AG04449 (cell line): ENCODE results near the gene MKLN1.
A peak's percentile ranks its signal among the peaks of the same experiment; 100 is the strongest.

Experiments used
- CTCF ChIA-PET: fragments of 350-600 bp; formaldehyde crosslinking; extraction: SDS; loops from one replicate; lab custom pipeline; 2021; ENCODE audit warnings: antibody characterized with exemption; lab: Yijun Ruan, JAX
- POLR2A ChIA-PET: fragments of 400-600, 350-600 bp; formaldehyde crosslinking; extraction: SDS; loops from one replicate; lab custom pipeline; 2020; ENCODE audit warnings: antibody characterized with exemption, inconsistent platforms; lab: Yijun Ruan, JAX
- DNase-seq: peaks from one replicate; pipeline ENCODE4 v3.0.0-alpha.2; 2010; ENCODE audit warnings: low read depth, low spot score
- H3K4me3 ChIP-seq: 2 replicates; pipeline ENCODE4 v1.5.1; 2011; ENCODE audit warnings: low read depth, mild to moderate bottlenecking, control low read depth, low read length
- TF ChIP-seq, protein P1 (sequence below): IDR thresholded peaks from one replicate; pipeline ENCODE4 v1.5.1; 2011; ENCODE audit warnings: mild to moderate bottlenecking, moderate library complexity, low read length, control low read depth, inconsistent platforms; ENCODE audit not compliant: insufficient read depth; ENCODE audit errors: missing control alignments

Gene MKLN1

DNA sequence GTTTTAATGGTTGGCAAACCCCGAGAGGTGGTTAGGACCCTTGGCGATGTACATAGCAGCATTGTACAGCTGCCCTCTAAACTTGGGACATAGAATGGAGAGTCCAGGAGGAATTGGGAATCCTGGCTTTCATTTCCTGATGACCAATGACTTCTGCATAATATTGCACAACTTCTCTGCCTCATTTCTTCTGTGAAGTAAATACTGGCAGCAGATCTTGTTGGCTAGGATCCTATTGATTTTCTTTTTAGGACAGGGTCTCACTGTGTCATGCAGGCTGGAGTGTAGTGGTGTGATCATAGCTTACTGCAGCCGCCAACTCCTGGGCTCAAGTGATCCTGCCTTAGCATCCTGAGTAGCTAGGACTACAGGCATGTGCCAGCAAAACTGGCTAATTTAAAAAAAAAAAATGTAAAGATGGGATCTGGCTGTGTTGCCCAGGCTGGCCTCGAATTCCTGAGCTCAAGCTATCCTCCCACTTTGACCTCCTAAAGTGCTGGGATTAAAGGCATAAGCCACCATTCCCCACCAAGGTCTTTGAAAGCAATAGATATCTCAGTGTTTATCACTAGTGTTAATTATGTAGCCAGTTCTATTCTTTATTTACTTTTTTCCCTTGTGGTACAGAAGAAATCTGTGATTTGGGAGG is 170.7 kb downstream of the MKLN1 start:
- ChIA-PET POLR2A (interaction anchor here (0.6 kb wide), 1 partner anchor 16 kb away, joined by 3 read pairs; no protein-coding TSS in a partner anchor), CTCF (interaction anchor here (0.9 to 9.1 kb wide), 3 partner anchors 10 to 157 kb away, joined by 3 to 145 read pairs (median 7); no protein-coding TSS in a partner anchor)
- no peak overlapping the region for H3K4me3 ChIP-seq
- no peak for DNase-seq
- TF ChIP-seq, protein P1, sequence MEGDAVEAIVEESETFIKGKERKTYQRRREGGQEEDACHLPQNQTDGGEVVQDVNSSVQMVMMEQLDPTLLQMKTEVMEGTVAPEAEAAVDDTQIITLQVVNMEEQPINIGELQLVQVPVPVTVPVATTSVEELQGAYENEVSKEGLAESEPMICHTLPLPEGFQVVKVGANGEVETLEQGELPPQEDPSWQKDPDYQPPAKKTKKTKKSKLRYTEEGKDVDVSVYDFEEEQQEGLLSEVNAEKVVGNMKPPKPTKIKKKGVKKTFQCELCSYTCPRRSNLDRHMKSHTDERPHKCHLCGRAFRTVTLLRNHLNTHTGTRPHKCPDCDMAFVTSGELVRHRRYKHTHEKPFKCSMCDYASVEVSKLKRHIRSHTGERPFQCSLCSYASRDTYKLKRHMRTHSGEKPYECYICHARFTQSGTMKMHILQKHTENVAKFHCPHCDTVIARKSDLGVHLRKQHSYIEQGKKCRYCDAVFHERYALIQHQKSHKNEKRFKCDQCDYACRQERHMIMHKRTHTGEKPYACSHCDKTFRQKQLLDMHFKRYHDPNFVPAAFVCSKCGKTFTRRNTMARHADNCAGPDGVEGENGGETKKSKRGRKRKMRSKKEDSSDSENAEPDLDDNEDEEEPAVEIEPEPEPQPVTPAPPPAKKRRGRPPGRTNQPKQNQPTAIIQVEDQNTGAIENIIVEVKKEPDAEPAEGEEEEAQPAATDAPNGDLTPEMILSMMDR, result no peak

DNA sequence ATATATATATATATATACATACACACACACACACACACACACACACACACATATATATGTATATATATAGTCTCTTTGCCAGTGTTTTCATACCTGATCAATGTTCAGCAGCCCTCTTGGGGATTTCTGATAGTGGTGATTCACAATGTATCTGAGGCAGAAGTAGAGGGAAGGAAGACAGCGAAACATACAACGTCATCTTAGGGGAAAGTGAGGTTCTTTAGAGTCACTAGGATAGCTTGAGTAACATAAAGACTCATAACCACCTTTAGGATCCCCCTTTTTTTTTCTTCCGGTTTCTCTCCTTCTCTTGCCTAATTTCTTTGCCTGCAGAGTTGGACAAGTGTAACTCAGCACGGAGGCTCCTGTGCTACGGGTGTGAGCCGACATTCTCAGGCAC is 172.1 kb downstream of the MKLN1 start:
- TF ChIP-seq, protein P1, result no peak
- no peak for DNase-seq
- H3K4me3 ChIP-seq, result no peak overlapping the region
- ChIA-PET POLR2A (no interaction called here), CTCF (interaction anchor here (0.6 to 11.1 kb wide), 3 partner anchors 9 to 94 kb away, joined by 5 to 145 read pairs (median 114); no protein-coding TSS in a partner anchor)

DNA sequence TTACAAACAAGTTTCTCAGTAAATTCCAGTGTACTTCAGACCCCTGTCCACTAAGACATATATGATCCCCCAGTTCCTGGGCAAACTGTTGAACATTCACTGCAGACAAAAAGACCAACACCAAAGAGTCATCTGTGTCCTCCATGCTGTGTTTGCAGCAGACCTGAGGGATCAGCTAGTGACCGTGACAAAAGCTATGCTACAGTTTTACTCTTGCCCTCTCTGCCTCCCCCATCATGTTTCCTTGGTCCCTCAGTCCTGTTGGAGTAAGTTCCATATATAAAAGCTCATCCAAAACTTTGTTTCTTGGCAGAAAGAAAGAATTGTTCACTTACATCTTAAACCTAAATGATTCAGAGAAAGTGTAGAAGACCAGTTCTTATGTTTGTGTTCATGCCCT is 172.7 kb downstream of the MKLN1 start:
- ChIA-PET CTCF (interaction anchor here (0.6 to 11.1 kb wide), 4 partner anchors 9 to 151 kb away, joined by 3 to 145 read pairs (median 60); no protein-coding TSS in a partner anchor), POLR2A (no interaction called here)
- no peak overlapping the region for H3K4me3 ChIP-seq
- DNase-seq, result no peak
- TF ChIP-seq, protein P1, result no peak

DNA sequence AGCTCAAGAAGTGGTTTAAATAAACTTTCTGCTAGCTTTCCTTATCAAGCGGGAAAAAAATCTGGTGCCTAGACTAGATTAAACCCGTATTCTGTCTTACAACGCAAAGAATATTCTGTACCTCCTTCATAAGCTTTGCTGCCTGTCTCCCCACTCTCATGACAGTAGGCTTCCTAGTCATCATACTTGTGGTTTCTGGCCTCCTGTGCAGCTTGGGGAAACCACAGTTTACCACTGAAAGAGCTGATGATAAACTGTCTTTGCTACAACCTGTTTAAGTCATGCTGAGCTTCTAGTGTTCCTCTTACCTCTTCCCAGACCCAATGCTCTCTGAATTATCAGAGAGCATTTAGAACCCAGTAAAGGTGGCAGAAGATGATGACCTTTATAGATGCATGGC is 173.7 kb downstream of the MKLN1 start:
- ChIA-PET CTCF (interaction anchor here (0.9 to 15.6 kb wide), 5 partner anchors 10 to 157 kb away, joined by 3 to 334 read pairs (median 114); no protein-coding TSS in a partner anchor), POLR2A (no interaction called here)
- TF ChIP-seq, protein P1, result no peak
- peak; percentile 56 for DNase-seq
- H3K4me3 ChIP-seq, result no peak overlapping the region

DNA sequence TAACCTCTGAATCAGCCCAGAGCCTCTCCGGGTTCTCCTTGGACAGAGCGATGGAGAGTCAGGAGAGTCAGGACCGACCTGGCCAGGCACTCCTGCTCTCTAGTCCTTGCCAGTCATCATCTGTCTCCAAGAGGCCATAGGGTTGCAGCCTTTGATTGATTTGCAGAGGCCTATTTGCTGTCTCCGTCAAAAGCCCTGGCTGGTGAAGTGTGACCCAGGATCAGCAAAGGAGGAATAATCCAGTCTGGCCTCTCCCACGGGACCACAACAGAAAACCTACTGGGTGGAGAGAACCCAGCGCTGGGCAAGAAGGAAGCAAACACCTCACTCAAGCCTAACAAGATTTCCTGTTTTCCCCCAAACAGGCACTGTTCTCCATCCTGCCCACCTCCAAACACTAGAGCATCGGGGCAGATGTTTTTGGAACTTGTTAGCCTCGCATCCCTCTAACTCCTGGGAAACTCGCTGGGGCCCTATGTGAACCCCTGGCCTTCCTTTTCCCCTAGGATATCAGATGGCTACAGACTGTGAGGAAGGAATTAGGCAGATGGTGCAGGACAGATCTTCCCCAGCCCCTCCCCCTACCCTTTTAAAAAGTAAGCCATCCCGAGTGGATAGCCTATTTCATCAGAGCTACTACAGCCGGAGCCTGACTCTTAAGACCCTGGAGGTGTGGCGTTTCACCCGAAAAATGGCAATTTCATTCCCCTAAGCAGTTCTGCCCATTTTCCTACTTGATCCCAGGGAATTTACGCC is 174.4 kb downstream of the MKLN1 start:
- H3K4me3 ChIP-seq, result no peak overlapping the region
- no peak for DNase-seq
- POLR2A ChIA-PET, result no interaction called here
- CTCF ChIA-PET, result interaction anchor here (1.1 to 15.6 kb wide), 4 partner anchors 9 to 156 kb away, joined by 3 to 334 read pairs (median 130); no protein-coding TSS in a partner anchor
- TF ChIP-seq, protein P1, result no peak
